ENCODE measurements around the gene CRABP2.

The CRABP2 gene

DNA sequence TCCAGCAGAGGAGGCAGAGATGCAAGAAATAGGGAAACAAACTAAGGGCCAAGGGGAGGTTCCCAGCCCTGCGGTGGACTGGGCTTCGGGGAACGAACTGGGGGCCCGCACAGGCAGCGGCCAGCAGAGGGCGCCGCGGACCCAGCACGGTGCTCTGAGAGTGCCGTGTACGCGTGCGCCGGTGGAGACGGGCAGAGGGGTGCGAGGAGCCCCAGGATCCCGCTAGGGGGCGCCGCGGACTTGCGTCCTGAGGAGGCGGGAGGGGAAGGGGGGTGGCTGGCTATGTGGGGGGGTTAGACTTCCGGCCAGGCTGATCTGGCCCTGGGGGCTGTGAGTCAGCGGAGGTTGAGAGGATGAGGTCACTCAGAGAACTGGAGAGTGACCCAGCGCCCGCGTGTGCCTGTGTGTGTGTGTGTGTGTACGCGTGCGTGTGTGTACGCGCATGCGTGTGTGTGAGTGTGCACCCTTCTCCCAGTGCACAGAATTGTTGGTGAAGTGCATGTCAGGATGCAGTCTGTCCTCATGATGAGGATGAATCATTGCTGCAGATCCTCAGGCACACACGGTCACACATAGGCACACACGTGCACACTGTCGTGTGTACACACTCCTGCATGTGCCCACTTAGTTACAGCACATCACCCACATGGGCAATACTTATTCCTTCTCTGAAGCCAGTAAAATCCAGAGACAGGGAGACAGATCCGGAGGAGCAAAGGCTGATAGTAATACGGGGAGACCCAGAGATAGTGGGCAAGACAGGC lies 45.2 kb downstream of the CRABP2 start:
- DNase-seq (ENCODE audit: low read depth, low spot score), result peak; percentile 61
- peak overlapping the region; percentile 86 for H3K27ac ChIP-seq

- DNase-seq (ENCODE audit: low read depth, low spot score), result no peak
- peak overlapping the region; percentile 86 for H3K27ac ChIP-seq
Observed at GRCh38 chr1:156659661-156659987, 45.8 kb downstream of the CRABP2 start.

- DNase-seq (ENCODE audit: low read depth, low spot score), result no peak
Observed at GRCh38 chr1:156658945-156659574, 46.3 kb downstream of the CRABP2 start.

GRCh38 chr1:156658496-156658895 lies 46.9 kb downstream of the CRABP2 start:
- DNase-seq (ENCODE audit: low read depth, low spot score), result no peak
- no peak overlapping the region for H3K27ac ChIP-seq

More at GRCh38 chr1:156658945-156659574, 46.3 kb downstream of the CRABP2 start:
- no peak overlapping the region for H3K27ac ChIP-seq

- DNase-seq (ENCODE audit: low read depth, low spot score), result no peak
- no peak overlapping the region for H3K27ac ChIP-seq
Observed at GRCh38 chr1:156657741-156658319, 47.6 kb downstream of the CRABP2 start.

- H3K27ac ChIP-seq, result no peak overlapping the region
- DNase-seq (ENCODE audit: low read depth, low spot score), result no peak
Observed at GRCh38 chr1:156656806-156657740, 48.3 kb downstream of the CRABP2 start.

DNA sequence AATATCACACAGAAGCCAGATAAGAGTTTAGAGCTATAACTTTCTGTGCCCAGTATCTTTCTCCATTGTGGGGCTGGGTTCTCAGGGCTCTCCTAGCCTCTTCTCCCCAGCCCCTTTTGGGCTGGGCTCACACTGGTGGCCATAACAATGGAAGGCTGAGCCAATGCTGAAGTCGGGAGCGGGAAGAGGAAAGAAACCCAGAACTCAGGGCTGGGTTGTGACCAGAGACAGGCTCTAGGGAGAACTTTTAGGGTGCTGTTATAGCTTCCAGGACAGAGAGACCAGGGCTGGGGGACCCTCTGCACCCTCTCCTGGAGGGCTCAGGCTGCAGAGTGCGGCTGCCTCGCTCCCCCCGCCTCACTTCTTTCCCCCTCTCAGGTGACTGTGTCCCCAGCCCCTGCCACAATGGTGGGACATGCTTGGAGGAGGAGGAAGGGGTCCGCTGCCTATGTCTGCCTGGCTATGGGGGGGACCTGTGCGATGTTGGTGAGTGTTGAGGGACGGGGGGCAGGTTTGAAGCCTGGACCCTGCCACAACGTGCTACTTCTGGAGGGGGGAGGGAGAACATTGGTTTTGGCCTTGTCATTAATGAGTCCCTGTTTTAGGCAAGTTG lies 49.4 kb downstream of the CRABP2 start:
- no peak overlapping the region for H3K27ac ChIP-seq
- DNase-seq (ENCODE audit: low read depth, low spot score), result no peak

- H3K27ac ChIP-seq, result no peak overlapping the region
- DNase-seq (ENCODE audit: low read depth, low spot score), result no peak
Observed at GRCh38 chr1:156655151-156655903, 50.1 kb downstream of the CRABP2 start.

DNA sequence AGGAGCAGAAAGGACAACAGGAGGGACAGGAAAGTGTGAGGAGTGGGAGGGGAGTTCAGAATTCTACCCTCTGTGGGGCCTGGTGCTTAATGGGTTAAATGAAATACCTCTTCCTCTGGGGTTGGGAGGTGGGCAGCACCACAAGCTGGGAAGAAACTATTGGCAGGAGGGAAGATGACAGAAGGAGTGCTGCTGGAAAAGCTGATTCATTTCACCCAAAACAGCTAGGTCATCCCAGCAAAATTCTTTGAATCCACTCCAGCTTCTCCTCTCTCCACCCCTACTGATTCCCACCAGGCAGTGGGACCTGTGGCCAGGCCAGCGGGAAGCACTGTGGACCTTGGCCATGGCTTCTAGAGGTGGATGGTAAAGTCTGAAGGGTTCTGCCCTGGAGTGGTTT lies 50.7 kb downstream of the CRABP2 start:
- DNase-seq (ENCODE audit: low read depth, low spot score), result no peak
- no peak overlapping the region for H3K27ac ChIP-seq

DNA sequence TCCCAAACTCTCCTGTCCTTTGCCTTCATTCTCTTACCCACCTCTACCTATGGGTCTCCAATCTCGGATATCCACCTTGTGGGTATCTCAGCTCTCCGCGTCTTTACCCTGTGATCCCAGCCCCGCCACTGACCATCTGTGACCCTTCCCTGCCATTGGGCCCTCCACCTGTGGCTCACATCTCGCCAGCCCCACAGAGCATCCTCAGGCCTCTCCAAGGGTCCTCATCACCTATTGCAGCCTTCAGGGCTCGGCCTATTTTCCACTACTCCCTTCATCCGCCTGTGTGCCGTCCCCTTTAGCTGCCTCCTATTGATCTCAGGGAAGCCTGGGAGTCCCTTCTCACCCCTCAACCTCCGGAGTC lies 52.4 kb downstream of the CRABP2 start:
- no peak overlapping the region for H3K27ac ChIP-seq
- no peak for DNase-seq (ENCODE audit: low read depth, low spot score)

- no peak overlapping the region for H3K27ac ChIP-seq
- DNase-seq (ENCODE audit: low read depth, low spot score), result no peak
Observed at GRCh38 chr1:156652131-156652991, 53.0 kb downstream of the CRABP2 start.
